H1 (cell line): ENCODE results near the gene UTP25. TPM values are rescaled to one million over a fixed set of nuclear protein-coding genes. Genes with fewer than 3 reads are reported as not detected.
A peak's percentile ranks its signal among the peaks of the same experiment; 100 is the strongest.

Experiments used
- ASH2L ChIP-seq: fragments of 200-600, 300-600 bp; sonication (generic); IDR thresholded peaks from one replicate; pipeline ENCODE4 v1.7.1; 2017; ENCODE audit warnings: low read length
- CREB1 ChIP-seq: IDR thresholded peaks from 2 replicates; pipeline ENCODE4 v1.6.1; 2012; ENCODE audit warnings: inconsistent platforms
- EGR1 ChIP-seq: IDR thresholded peaks from 2 replicates; pipeline ENCODE4 v1.6.1; 2011; ENCODE audit warnings: low read depth, low read length, borderline replicate concordance
- PHF8 ChIP-seq: fragments of 200-600 bp; sonication (generic); conservative IDR thresholded peaks from 2 replicates; pipeline ENCODE4 v1.7.1; 2012; ENCODE audit warnings: low read depth, mild to moderate bottlenecking, inconsistent platforms, low read length, moderate library complexity
- RBBP5 ChIP-seq: IDR thresholded peaks from 2 replicates; pipeline ENCODE4 v1.7.1; 2012; ENCODE audit warnings: low read depth, mild to moderate bottlenecking, inconsistent platforms, low read length, moderate library complexity, borderline replicate concordance
- TAF1 ChIP-seq: IDR thresholded peaks from 2 replicates; pipeline ENCODE4 v1.6.1; 2011; ENCODE audit warnings: mild to moderate bottlenecking, low read depth, low read length
- TCF12 ChIP-seq: IDR thresholded peaks from 2 replicates; pipeline ENCODE4 v1.6.1; 2011; ENCODE audit warnings: low read depth, mild to moderate bottlenecking, low read length
- polyA plus RNA-seq, 7 experiments: library from polyadenylated mRNA; depleted of rRNA in 3 of 7; stranded (reverse) in 5 of 7; unstranded in 2 of 7; fragments of >200 nt in 5 of 7; fragments of 200-250 nt in 2 of 7; gene quantifications; 1 replicate in 5 of 7; 2 replicates in 1 of 7; 4 replicates in 1 of 7; pipeline versions ENCODE4 v1.2.1 to v1.2.3, GENCODE V29; 2011 to 2013; ENCODE audit warnings: missing spikeins in 2 of 7, mixed read lengths in 2 of 7
- total RNA-seq: library from RNA; stranded (reverse); fragmentation: NEBNext Ultra II Directional; extraction: Animal tissue kit (Norgen Biotek cat#: 25700); gene quantifications from 2 replicates; pipeline ENCODE4 v1.2.1, GENCODE V29; 2021
- TF ChIP-seq, protein P1 (sequence below): IDR thresholded peaks from 2 replicates; pipeline ENCODE4 v1.6.1; 2012; ENCODE audit warnings: inconsistent platforms
- TF ChIP-seq, protein P2 (sequence below): fragments of 300-600 bp; sonication (generic); IDR thresholded peaks from 2 replicates; pipeline ENCODE4 v1.7.1; 2012; ENCODE audit warnings: low read length, moderate library complexity, mild to moderate bottlenecking, inconsistent platforms; ENCODE audit not compliant: insufficient replicate concordance

Gene UTP25
- total and polyA plus RNA-seq, 2 of the 8 experiments (the other 6 are each of a cell fraction or from before 2014, with no cell fraction given) = 4.0 to 7.6 TPM

DNA sequence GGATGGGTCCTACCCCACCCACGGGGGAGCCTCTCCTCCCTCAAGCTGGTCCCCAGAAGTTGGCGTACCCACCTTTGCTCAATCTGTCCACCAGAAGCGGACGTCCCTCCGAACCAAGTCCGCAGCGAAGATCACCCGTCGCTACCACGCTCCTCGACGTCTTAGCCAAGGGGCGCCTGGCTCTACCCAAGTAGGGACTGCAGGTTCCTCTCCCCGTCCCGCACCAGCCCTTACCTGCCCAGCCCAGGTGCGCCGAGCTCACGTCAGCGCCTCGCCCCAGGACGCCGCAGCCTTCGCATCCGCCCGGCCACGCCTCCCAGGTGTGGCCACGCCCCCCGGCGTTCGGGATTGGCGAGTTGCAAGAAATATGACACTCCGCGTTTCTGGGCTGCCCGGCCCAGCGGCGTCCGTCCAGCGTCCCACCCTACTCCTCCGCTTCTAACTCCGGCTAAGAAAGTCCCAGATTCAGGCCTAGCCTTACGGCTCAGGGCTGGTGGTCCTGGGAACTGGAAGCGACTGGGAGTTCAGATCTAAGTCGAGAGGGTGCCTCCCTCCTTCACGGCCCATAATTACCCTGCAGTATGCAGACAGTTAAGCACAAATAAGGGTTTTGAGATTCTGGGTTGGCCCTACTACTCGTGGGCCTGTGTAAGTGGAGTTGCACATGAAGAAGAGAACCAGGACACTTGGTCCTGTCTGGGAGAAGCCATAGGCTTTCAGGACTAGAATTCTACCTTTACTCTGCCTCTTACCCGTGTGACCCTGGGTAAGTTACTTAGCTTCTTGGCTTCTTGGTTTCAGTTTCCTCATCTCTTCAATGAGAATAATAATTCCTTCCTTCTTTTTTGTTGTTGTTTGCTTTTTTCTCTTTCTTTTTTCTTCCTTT lies 21.7 kb upstream of the UTP25 start, which contains the start of gene IRF6 (continued):
- TF ChIP-seq RBBP5 = peak; percentile 90; the same call in 1 of the 2 replicates
- peak; percentile 62 for TF ChIP-seq PHF8
- TF ChIP-seq, protein P1, sequence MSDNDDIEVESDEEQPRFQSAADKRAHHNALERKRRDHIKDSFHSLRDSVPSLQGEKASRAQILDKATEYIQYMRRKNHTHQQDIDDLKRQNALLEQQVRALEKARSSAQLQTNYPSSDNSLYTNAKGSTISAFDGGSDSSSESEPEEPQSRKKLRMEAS = 0 out of 2 replicates have a peak, but pooled peaks have one; percentile 58
- TF ChIP-seq CREB1 = peak; percentile 83
- TF ChIP-seq, protein P2, sequence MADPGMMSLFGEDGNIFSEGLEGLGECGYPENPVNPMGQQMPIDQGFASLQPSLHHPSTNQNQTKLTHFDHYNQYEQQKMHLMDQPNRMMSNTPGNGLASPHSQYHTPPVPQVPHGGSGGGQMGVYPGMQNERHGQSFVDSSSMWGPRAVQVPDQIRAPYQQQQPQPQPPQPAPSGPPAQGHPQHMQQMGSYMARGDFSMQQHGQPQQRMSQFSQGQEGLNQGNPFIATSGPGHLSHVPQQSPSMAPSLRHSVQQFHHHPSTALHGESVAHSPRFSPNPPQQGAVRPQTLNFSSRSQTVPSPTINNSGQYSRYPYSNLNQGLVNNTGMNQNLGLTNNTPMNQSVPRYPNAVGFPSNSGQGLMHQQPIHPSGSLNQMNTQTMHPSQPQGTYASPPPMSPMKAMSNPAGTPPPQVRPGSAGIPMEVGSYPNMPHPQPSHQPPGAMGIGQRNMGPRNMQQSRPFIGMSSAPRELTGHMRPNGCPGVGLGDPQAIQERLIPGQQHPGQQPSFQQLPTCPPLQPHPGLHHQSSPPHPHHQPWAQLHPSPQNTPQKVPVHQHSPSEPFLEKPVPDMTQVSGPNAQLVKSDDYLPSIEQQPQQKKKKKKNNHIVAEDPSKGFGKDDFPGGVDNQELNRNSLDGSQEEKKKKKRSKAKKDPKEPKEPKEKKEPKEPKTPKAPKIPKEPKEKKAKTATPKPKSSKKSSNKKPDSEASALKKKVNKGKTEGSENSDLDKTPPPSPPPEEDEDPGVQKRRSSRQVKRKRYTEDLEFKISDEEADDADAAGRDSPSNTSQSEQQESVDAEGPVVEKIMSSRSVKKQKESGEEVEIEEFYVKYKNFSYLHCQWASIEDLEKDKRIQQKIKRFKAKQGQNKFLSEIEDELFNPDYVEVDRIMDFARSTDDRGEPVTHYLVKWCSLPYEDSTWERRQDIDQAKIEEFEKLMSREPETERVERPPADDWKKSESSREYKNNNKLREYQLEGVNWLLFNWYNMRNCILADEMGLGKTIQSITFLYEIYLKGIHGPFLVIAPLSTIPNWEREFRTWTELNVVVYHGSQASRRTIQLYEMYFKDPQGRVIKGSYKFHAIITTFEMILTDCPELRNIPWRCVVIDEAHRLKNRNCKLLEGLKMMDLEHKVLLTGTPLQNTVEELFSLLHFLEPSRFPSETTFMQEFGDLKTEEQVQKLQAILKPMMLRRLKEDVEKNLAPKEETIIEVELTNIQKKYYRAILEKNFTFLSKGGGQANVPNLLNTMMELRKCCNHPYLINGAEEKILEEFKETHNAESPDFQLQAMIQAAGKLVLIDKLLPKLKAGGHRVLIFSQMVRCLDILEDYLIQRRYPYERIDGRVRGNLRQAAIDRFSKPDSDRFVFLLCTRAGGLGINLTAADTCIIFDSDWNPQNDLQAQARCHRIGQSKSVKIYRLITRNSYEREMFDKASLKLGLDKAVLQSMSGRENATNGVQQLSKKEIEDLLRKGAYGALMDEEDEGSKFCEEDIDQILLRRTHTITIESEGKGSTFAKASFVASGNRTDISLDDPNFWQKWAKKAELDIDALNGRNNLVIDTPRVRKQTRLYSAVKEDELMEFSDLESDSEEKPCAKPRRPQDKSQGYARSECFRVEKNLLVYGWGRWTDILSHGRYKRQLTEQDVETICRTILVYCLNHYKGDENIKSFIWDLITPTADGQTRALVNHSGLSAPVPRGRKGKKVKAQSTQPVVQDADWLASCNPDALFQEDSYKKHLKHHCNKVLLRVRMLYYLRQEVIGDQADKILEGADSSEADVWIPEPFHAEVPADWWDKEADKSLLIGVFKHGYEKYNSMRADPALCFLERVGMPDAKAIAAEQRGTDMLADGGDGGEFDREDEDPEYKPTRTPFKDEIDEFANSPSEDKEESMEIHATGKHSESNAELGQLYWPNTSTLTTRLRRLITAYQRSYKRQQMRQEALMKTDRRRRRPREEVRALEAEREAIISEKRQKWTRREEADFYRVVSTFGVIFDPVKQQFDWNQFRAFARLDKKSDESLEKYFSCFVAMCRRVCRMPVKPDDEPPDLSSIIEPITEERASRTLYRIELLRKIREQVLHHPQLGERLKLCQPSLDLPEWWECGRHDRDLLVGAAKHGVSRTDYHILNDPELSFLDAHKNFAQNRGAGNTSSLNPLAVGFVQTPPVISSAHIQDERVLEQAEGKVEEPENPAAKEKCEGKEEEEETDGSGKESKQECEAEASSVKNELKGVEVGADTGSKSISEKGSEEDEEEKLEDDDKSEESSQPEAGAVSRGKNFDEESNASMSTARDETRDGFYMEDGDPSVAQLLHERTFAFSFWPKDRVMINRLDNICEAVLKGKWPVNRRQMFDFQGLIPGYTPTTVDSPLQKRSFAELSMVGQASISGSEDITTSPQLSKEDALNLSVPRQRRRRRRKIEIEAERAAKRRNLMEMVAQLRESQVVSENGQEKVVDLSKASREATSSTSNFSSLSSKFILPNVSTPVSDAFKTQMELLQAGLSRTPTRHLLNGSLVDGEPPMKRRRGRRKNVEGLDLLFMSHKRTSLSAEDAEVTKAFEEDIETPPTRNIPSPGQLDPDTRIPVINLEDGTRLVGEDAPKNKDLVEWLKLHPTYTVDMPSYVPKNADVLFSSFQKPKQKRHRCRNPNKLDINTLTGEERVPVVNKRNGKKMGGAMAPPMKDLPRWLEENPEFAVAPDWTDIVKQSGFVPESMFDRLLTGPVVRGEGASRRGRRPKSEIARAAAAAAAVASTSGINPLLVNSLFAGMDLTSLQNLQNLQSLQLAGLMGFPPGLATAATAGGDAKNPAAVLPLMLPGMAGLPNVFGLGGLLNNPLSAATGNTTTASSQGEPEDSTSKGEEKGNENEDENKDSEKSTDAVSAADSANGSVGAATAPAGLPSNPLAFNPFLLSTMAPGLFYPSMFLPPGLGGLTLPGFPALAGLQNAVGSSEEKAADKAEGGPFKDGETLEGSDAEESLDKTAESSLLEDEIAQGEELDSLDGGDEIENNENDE = no peak
- peak; percentile 82; the same call in 1 of the 2 replicates for TF ChIP-seq TAF1
- peak; percentile 82 for TF ChIP-seq ASH2L
- peak; percentile 86; the same call in 1 of the 2 replicates for TF ChIP-seq TCF12
- TF ChIP-seq EGR1 = no peak
